CD4-positive, CD25-positive, alpha-beta regulatory T cell (primary cell): ENCODE data around the gene SLC7A1. TPM values are rescaled to one million over a fixed set of nuclear protein-coding genes. Genes with fewer than 3 reads are reported as not detected.

Experiments
- ATAC-seq, 2 donors: fragments of 150-1000 bp; cut with Tn5 transposase; one replicate each; pipeline ENCODE4 v1.10.0; 2021; ENCODE audit warnings: low read depth in 2 of 2, moderate number of reproducible peaks in 2 of 2, moderate library complexity in 1 of 2
- DNase-seq, 3 donors: peaks; one replicate each; pipeline versions ENCODE4 v3.0.0 to v3.0.0-alpha.2; 2012 to 2022; ENCODE audit warnings: mixed read lengths in 1 of 3
- H3K27ac ChIP-seq: one replicate; pipeline ENCODE4 v1.7.0; 2013; ENCODE audit warnings: mild to moderate bottlenecking, low read length; ENCODE audit not compliant: insufficient read depth, poor library complexity, severe bottlenecking
- H3K27me3 ChIP-seq: one replicate; pipeline ENCODE4 v1.7.0; 2013; ENCODE audit warnings: low read length; ENCODE audit not compliant: control insufficient read depth, insufficient read depth
- H3K36me3 ChIP-seq: one replicate; pipeline ENCODE4 v1.7.0; 2013; ENCODE audit warnings: mild to moderate bottlenecking, low read length, moderate library complexity; ENCODE audit not compliant: control insufficient read depth, insufficient read depth
- H3K4me1 ChIP-seq: 2 replicates; pipeline ENCODE4 v1.7.0; 2013; ENCODE audit warnings: mild to moderate bottlenecking, low read length; ENCODE audit not compliant: insufficient read depth, control insufficient read depth, poor library complexity, severe bottlenecking
- H3K4me3 ChIP-seq: one replicate; pipeline ENCODE4 v1.7.0; 2013; ENCODE audit warnings: low read depth, mild to moderate bottlenecking, low read length, moderate library complexity
- H3K9me3 ChIP-seq, 2 experiments: 1 replicate in 1 of 2; 2 replicates in 1 of 2; pipeline ENCODE4 v1.7.0; 2013; ENCODE audit warnings: low read length in 2 of 2, mild to moderate bottlenecking in 1 of 2, moderate library complexity in 1 of 2; ENCODE audit not compliant: control insufficient read depth in 2 of 2
- H3K27ac Mint-ChIP-seq, 3 donors: one replicate each; pipeline ENCODE4 v1.8.0; 2020 to 2022; ENCODE audit warnings: mild to moderate bottlenecking in 3 of 3, mixed read lengths in 3 of 3, moderate library complexity in 2 of 3
- H3K27me3 Mint-ChIP-seq: one replicate; pipeline ENCODE4 v1.8.0; 2022; ENCODE audit warnings: mild to moderate bottlenecking, mixed read lengths
- H3K36me3 Mint-ChIP-seq: one replicate; pipeline ENCODE4 v1.8.0; 2020; ENCODE audit warnings: mixed read lengths
- H3K4me1 Mint-ChIP-seq, 4 donors: one replicate each; pipeline ENCODE4 v1.8.0; 2020 to 2022; ENCODE audit warnings: mixed read lengths in 4 of 4, mild to moderate bottlenecking in 1 of 4
- H3K4me3 Mint-ChIP-seq, 4 donors: one replicate each; pipeline ENCODE4 v1.8.0; 2020 to 2022; ENCODE audit warnings: mild to moderate bottlenecking in 4 of 4, mixed read lengths in 4 of 4, moderate library complexity in 3 of 4
- H3K9me3 Mint-ChIP-seq, 7 donors: one replicate each; pipeline ENCODE4 v1.8.0; 2020 to 2022; ENCODE audit warnings: mixed read lengths in 7 of 7, mild to moderate bottlenecking in 3 of 7, moderate library complexity in 2 of 7
- polyA plus RNA-seq, 4 donors: library from polyadenylated mRNA; unstranded; fragments of 300-500 nt; fragmentation: Illumina TruSeq; gene quantifications; one replicate each; pipeline ENCODE4 v1.2.3, GENCODE V29; 2021
- total RNA-seq: library from RNA; stranded (reverse); gene quantifications from one replicate; pipeline ENCODE4 v1.2.3, GENCODE V29; 2022

Gene SLC7A1
- total and polyA plus RNA-seq, 5 donors from 2014 or later, result 3.6 to 29.9 (median 5.2) TPM

DNA sequence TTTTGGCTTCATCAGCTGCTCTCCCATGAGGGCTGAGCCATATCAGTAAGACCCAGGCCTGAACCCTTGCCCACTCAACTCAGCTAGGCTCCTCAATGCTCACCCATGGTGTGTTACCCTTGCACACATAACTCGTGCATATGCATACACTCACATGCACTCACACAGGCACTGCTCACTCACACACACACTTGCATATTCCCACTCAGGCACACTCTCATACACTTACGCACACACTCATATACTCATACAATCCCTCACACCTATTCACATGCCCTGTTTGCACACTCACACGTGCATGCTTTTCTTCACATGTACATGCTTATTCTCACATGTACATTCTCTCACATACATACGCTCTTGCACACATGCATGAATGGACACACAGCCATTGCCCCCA lies 93.8 kb downstream of the SLC7A1 start:
- ATAC-seq (no peak), DNase-seq (no peak)
- Mint-ChIP-seq H3K4me1 (peaks cover 0 to 4% (median under 1%) of the 10 kb centered on the region in 4 donors), H3K9me3 (no peaks in the 10 kb centered on the region), H3K4me3 (no peak overlapping the region), H3K36me3 (no peaks in the 10 kb centered on the region), H3K27ac (no peak overlapping the region), H3K27me3 (peaks cover 12% of the 10 kb centered on the region)
- H3K4me3 ChIP-seq, result no peak overlapping the region
- no peaks in the 10 kb centered on the region for H3K9me3 ChIP-seq
- no peaks in the 10 kb centered on the region for H3K4me1 ChIP-seq
- H3K27ac ChIP-seq, result no peak overlapping the region
- peaks cover 3% of the 10 kb centered on the region for H3K27me3 ChIP-seq
- H3K36me3 ChIP-seq, result no peaks in the 10 kb centered on the region

- H3K9me3 Mint-ChIP-seq, result no peaks in the 10 kb centered on the region
- no peaks in the 10 kb centered on the region for H3K36me3 Mint-ChIP-seq
- Histone ChIP-seq H3K27me3 (peaks cover 3% of the 10 kb centered on the region), H3K4me3 (no peak overlapping the region), H3K36me3 (no peaks in the 10 kb centered on the region), H3K9me3 (no peaks in the 10 kb centered on the region), H3K27ac (no peak overlapping the region), H3K4me1 (peaks cover 3% of the 10 kb centered on the region)
- H3K27ac Mint-ChIP-seq, result no peak overlapping the region
- H3K27me3 Mint-ChIP-seq, result peaks cover 12% of the 10 kb centered on the region
- ATAC-seq (no peak), DNase-seq (no peak)
- peaks cover 0 to 7% (median 2%) of the 10 kb centered on the region in 4 donors for H3K4me1 Mint-ChIP-seq
- no peak overlapping the region for H3K4me3 Mint-ChIP-seq
Observed at GRCh38 chr13:29500386-29500785, 95.1 kb downstream of the SLC7A1 start.

- Histone ChIP-seq H3K27me3 (peaks cover 3% of the 10 kb centered on the region), H3K27ac (no peak overlapping the region), H3K4me1 (peaks cover 3% of the 10 kb centered on the region), H3K36me3 (no peaks in the 10 kb centered on the region), H3K9me3 (no peaks in the 10 kb centered on the region), H3K4me3 (no peak overlapping the region)
- H3K4me3 Mint-ChIP-seq, result no peak overlapping the region
- no peak overlapping the region for H3K27ac Mint-ChIP-seq
- peaks cover 8% of the 10 kb centered on the region for H3K27me3 Mint-ChIP-seq
- H3K36me3 Mint-ChIP-seq, result no peaks in the 10 kb centered on the region
- DNase-seq (no peak), ATAC-seq (no peak)
- no peaks in the 10 kb centered on the region for H3K9me3 Mint-ChIP-seq
- peaks cover 0 to 7% (median 2%) of the 10 kb centered on the region in 4 donors for H3K4me1 Mint-ChIP-seq
Observed at GRCh38 chr13:29499506-29500165, 95.9 kb downstream of the SLC7A1 start.

- peaks cover 3% of the 10 kb centered on the region for H3K4me1 ChIP-seq
- no peak for DNase-seq
- no peak for ATAC-seq
- H3K36me3 Mint-ChIP-seq, result no peaks in the 10 kb centered on the region
- H3K27ac Mint-ChIP-seq, result no peak overlapping the region
- no peak overlapping the region for H3K4me3 ChIP-seq
- no peak overlapping the region for H3K4me3 Mint-ChIP-seq
- peaks cover 12% of the 10 kb centered on the region for H3K27me3 Mint-ChIP-seq
- peaks cover 0 to 1% (median 0%) of the 10 kb centered on the region in 7 donors for H3K9me3 Mint-ChIP-seq
- peaks cover 0 to 7% (median 4%) of the 10 kb centered on the region in 4 donors for H3K4me1 Mint-ChIP-seq
- no peaks in the 10 kb centered on the region for H3K9me3 ChIP-seq
- H3K36me3 ChIP-seq, result no peaks in the 10 kb centered on the region
- no peak overlapping the region for H3K27ac ChIP-seq
- peaks cover 5% of the 10 kb centered on the region for H3K27me3 ChIP-seq
Observed at GRCh38 chr13:29498426-29499040, 97.0 kb downstream of the SLC7A1 start.

DNA sequence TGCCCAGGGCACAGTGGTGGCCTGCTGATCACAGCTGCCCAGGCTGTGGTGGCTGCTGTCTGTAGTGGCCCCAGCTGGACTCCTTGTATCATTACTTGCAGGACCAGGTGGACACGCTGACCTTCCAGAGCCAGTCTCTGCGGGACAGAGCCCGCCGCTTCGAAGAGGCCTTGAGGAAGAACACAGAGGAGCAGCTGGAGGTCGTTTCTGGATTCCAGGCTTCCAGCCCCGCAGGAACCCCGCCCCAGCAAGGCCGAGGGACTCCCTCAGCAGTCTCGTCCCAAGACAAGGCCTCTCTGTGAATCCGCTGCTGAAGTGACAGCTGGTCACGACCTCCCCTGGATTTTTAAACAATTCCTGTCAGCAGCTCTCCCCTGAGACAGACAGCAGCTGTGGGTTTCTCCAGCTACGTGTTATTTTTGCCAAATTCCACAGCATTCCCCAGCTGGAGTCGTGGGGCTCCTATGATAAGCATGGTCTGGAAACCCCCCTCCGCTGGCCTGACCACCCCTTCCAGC lies 98.3 kb downstream of the SLC7A1 start:
- no peak overlapping the region for H3K4me3 Mint-ChIP-seq
- Histone ChIP-seq H3K27me3 (peaks cover 5% of the 10 kb centered on the region), H3K27ac (no peak overlapping the region), H3K9me3 (no peaks in the 10 kb centered on the region), H3K36me3 (no peaks in the 10 kb centered on the region), H3K4me1 (peaks cover 3% of the 10 kb centered on the region), H3K4me3 (no peak overlapping the region)
- no peaks in the 10 kb centered on the region for H3K36me3 Mint-ChIP-seq
- peaks cover 4% of the 10 kb centered on the region for H3K27me3 Mint-ChIP-seq
- ATAC-seq (no peak), DNase-seq (no peak)
- H3K9me3 Mint-ChIP-seq, result peaks cover 0 to 1% (median 0%) of the 10 kb centered on the region in 7 donors
- peaks cover 0 to 7% (median 2%) of the 10 kb centered on the region in 4 donors for H3K4me1 Mint-ChIP-seq
- H3K27ac Mint-ChIP-seq, result no peak overlapping the region

GRCh38 chr13:29496241-29496712 lies 99.2 kb downstream of the SLC7A1 start:
- Mint-ChIP-seq H3K27me3 (peaks cover 4% of the 10 kb centered on the region), H3K4me1 (peaks cover 0 to 7% (median 2%) of the 10 kb centered on the region in 4 donors), H3K9me3 (peaks cover 0 to 1% (median 0%) of the 10 kb centered on the region in 7 donors), H3K36me3 (no peaks in the 10 kb centered on the region), H3K27ac (peak overlapping the region in 2 of 3 donors; percentile 9 to 42), H3K4me3 (peak overlapping the region in 1 of 4 donors; percentile 65)
- Histone ChIP-seq H3K27ac (no peak overlapping the region), H3K9me3 (no peaks in the 10 kb centered on the region), H3K4me1 (peaks cover 3% of the 10 kb centered on the region), H3K36me3 (no peaks in the 10 kb centered on the region), H3K27me3 (peaks cover 4% of the 10 kb centered on the region), H3K4me3 (no peak overlapping the region)
- DNase-seq (peak in 1 of 3 donors; percentile 16), ATAC-seq (peak in 1 of 2 donors; percentile 25)

DNA sequence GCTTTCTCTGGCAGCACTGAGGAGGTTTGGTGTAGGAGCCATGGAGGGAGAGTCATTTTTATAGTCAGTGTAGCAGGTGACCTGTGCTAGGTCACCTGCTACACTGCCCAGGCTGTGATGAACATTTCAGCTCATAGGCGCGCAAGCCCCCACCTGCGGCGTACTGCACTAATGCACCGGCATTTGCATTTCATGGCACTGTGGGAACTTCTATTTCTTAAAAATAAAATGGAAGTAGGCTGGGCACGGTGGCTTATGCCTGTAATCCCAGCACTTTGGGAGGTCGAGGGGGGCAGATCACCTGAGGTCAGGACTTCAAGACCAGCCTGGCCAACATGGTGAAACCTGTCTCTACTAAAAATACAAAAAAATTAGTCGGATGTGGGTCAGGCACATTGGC lies 101.0 kb downstream of the SLC7A1 start:
- peaks cover 4% of the 10 kb centered on the region for H3K27me3 Mint-ChIP-seq
- H3K27ac Mint-ChIP-seq, result no peak overlapping the region
- no peak for DNase-seq
- H3K27me3 ChIP-seq, result peaks cover 4% of the 10 kb centered on the region
- no peak for ATAC-seq
- H3K4me1 ChIP-seq, result peaks cover 3% of the 10 kb centered on the region
- H3K4me1 Mint-ChIP-seq, result peaks cover 0 to 7% (median 2%) of the 10 kb centered on the region in 4 donors
- H3K36me3 ChIP-seq, result no peaks in the 10 kb centered on the region
- H3K36me3 Mint-ChIP-seq, result no peaks in the 10 kb centered on the region
- no peak overlapping the region for H3K4me3 Mint-ChIP-seq
- H3K27ac ChIP-seq, result no peak overlapping the region
- H3K9me3 ChIP-seq, result no peaks in the 10 kb centered on the region
- H3K9me3 Mint-ChIP-seq, result peaks cover 0 to 1% (median 0%) of the 10 kb centered on the region in 7 donors
- no peak overlapping the region for H3K4me3 ChIP-seq
